Hematopoietic multipotent progenitor cell (in vitro differentiated cells): ENCODE results near the gene SDHAF1. TPM values are rescaled to one million over a fixed set of nuclear protein-coding genes. Genes with fewer than 3 reads are reported as not detected.
"Not testable (repeated sequence)": the region's sequence is repeated elsewhere in the genome, so short reads cannot be mapped to it uniquely, and the experiment has no call there.

Experiments used
- DNase-seq, 3 donors: peaks; one replicate each; pipeline ENCODE4 v3.0.0-alpha.2; 2011 to 2015; ENCODE audit warnings: low read depth in 2 of 3, low spot score in 2 of 3
- total RNA-seq: library from RNA; depleted of rRNA; stranded (reverse); fragments of >200 nt; gene quantifications from one replicate; pipeline ENCODE4 v1.2.3, GENCODE V29; 2012

The SDHAF1 gene
- total RNA-seq, 1 donor: 34.7 TPM

- DNase-seq: peak; percentile 88 to 99 (median 97)
These were observed 19.3 kb downstream of the SDHAF1 start, which contains the start of gene ALKBH6 for GRCh38 chr19:36014012-36014924. Gene ALKBH6 (minus strand): TSS chr19:36014213. CDS start chr19:36013397, 816 bp downstream.

GRCh38 chr19:36019061-36019670 lies 24.2 kb downstream of the SDHAF1 start:
- no peak for DNase-seq

GRCh38 chr19:36023432-36023831 lies 28.4 kb downstream of the SDHAF1 start:
- no peak for DNase-seq

GRCh38 chr19:36025541-36025940 lies 30.6 kb downstream of the SDHAF1 start:
- no peak for DNase-seq

GRCh38 chr19:36026091-36026876 lies 31.3 kb downstream of the SDHAF1 start:
- DNase-seq: no peak

GRCh38 chr19:36027696-36028095 lies 32.7 kb downstream of the SDHAF1 start:
- no peak for DNase-seq

DNA sequence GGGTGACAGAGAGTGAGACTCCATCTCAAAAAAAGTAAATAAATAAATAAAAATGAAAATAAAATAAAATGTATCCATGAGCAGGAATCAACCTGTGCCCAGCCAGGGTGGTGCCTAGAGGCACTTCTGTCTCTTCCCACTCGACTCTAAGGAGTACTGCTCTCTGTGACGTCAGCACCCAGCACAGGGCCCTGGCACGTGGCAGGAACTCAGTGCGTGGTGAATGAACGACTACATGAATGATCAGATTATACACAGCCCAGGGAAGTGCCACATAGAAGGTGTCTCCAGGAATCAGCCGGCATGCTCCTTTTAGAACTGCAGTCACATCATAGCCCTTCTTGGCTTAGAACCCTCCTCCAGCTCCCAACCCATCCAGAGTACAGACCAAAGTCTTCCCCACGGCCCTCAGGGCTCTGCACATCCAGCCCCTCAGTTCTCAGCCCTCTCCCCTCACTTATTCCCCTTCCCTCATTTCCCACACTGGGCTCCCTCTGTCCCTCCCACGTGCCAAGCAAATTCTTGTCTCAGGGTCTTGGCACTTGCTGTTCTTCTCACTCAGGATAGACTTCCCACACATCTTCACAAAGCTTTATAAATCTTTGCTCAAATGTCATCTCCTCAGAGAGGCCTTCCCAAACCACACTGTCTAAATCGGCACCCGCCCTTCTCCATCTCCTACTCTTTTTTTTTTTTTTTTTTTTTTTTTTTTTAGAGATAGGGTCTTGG lies 33.5 kb downstream of the SDHAF1 start:
- no peak for DNase-seq

- no peak for DNase-seq
These were observed 35.5 kb downstream of the SDHAF1 start for GRCh38 chr19:36030264-36031148.

DNA sequence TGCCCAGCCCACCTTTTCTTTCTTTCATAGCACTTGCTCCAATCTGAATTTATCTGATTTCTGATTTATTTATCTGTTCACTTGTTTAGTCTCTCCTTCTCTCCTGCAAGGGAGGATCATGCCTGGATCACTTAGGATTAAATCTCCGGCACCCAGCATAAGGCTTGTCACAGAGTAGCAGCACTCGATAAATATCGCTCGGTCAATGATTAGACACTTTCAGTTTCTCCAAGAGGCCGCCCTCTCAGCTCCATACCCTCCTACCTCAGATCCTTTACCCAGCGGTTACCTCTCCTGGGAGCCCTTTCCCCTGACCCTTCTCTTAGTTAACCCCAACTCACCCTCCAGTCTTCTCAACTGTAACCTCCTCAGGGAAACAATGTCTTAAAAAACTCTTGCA lies 36.3 kb downstream of the SDHAF1 start:
- DNase-seq: no peak

GRCh38 chr19:36032251-36033104 lies 37.5 kb downstream of the SDHAF1 start, which contains the start of gene CLIP3:
Gene CLIP3 (minus strand): TSS chr19:36032873. CDS start chr19:36032357, 516 bp downstream.
- peak in 2 of 3 donors; percentile 58 to 67 for DNase-seq

- no peak for DNase-seq
These were observed 45.5 kb downstream of the SDHAF1 start for GRCh38 chr19:36040495-36040894.

GRCh38 chr19:36041092-36041491 lies 46.1 kb downstream of the SDHAF1 start:
- not testable (repeated sequence) for DNase-seq

DNA sequence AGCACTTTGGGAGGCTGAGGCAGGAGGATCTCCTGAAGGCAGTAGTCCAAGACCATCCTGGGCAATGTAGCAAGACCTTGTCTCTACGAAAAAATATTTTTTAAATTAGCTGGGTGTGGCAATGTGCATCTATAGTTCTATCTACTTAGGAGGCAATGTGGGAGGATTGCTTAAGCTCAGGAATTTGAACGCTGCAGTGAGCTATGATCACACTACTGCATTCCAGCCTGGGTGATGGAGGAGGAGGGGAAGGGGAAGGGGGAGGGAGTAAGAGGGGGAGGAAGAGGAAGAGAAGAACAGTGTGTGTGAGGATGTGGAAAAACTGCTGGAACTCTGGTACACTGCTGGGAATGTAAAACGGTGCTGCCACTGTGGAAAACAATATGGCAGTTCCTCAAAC lies 46.8 kb downstream of the SDHAF1 start:
- no peak for DNase-seq

DNA sequence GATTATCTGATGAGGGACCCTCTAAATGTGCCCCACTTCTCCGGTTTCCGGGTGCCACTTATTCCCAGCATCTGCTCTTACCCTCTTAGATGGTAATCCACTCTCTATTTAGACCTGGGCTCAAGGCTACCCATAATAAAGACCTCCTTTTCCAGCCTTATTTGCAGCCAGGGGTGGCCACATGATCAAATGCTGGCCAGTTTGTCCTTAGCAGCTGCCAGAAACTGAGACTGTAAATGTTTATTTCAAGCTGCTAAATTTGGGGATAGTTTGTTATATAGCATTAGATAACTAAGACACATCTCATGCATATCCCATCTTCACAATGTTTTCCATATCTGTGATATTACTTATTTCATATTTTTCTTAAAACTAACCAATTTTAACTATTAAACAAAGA lies 49.0 kb downstream of the SDHAF1 start:
- DNase-seq: no peak
